HepG2 (cell line): Measurements from ENCODE around the gene MTA3. TPM values are rescaled to one million over a fixed set of nuclear protein-coding genes. Genes with fewer than 3 reads are reported as not detected.

Source experiments
- AKAP8 ChIP-seq: sonication (generic); formaldehyde crosslinking; IDR thresholded peaks from 2 replicates; pipeline ENCODE4 v1.5.1; 2020; ENCODE audit warnings: mild to moderate bottlenecking, missing genetic modification reagents
- ARID2 ChIP-seq: sonication (generic); formaldehyde crosslinking; IDR thresholded peaks from 2 replicates; pipeline ENCODE4 v1.8.1; 2022; ENCODE audit warnings: mild to moderate bottlenecking, missing genetic modification reagents, borderline replicate concordance
- DMAP1 ChIP-seq: IDR thresholded peaks from 2 replicates; pipeline ENCODE4 v1.6.1; 2016
- KAT8 ChIP-seq: IDR thresholded peaks from 2 replicates; pipeline ENCODE4 v1.6.1; 2016; ENCODE audit warnings: missing genetic modification reagents, missing compliant biosample characterization
- MEIS2 ChIP-seq: sonication (generic); formaldehyde crosslinking; IDR thresholded peaks from 2 replicates; pipeline ENCODE4 v1.9.0; 2021; ENCODE audit warnings: mild to moderate bottlenecking, missing genetic modification reagents
- PCBP1 ChIP-seq: fragments of 200-400 bp; formaldehyde crosslinking; IDR thresholded peaks from 2 replicates; pipeline ENCODE4 v1.6.1; 2017; ENCODE audit warnings: mild to moderate bottlenecking, low read depth, low read length, borderline replicate concordance
- POLR2A ChIP-seq, 2 experiments: IDR thresholded peaks; 2 replicates each; pipeline ENCODE4 v1.6.1; 2011; ENCODE audit warnings: low read depth in 2 of 2, low read length in 2 of 2, mild to moderate bottlenecking in 1 of 2, moderate library complexity in 1 of 2; ENCODE audit not compliant: insufficient read depth in 1 of 2
- RAD21 ChIP-seq: fragments of 450-650 bp; formaldehyde crosslinking; IDR thresholded peaks from 2 replicates; pipeline ENCODE4 v1.5.0; 2020; ENCODE audit warnings: mild to moderate bottlenecking
- RBM39 ChIP-seq: fragments of 200-400 bp; formaldehyde crosslinking; IDR thresholded peaks from one replicate; pipeline ENCODE4 v1.6.1; 2018; ENCODE audit warnings: antibody characterized with exemption, mild to moderate bottlenecking, low read depth, low read length; ENCODE audit not compliant: poor library complexity, severe bottlenecking
- SP140L ChIP-seq: sonication (generic); formaldehyde crosslinking; IDR thresholded peaks from 2 replicates; pipeline ENCODE4 v1.4.0; 2020; ENCODE audit warnings: missing genetic modification reagents, borderline replicate concordance
- SRSF1 ChIP-seq: fragments of 200-400 bp; formaldehyde crosslinking; optimal IDR thresholded peaks from 2 replicates; pipeline ENCODE3; 2017; ENCODE audit warnings: mild to moderate bottlenecking, low read depth, low read length, moderate library complexity
- SRY ChIP-seq: sonication (generic); formaldehyde crosslinking; IDR thresholded peaks from 2 replicates; pipeline ENCODE4 v1.8.0; 2022; ENCODE audit warnings: mild to moderate bottlenecking, missing genetic modification reagents
- XRCC5 ChIP-seq: fragments of 200-400 bp; formaldehyde crosslinking; optimal IDR thresholded peaks from 2 replicates; pipeline ENCODE3; 2017; ENCODE audit warnings: mild to moderate bottlenecking, low read length
- ZNF354B ChIP-seq: sonication (generic); formaldehyde crosslinking; IDR thresholded peaks from 2 replicates; pipeline ENCODE4 v1.8.0; 2022; ENCODE audit warnings: mild to moderate bottlenecking, missing genetic modification reagents
- ZNF407 ChIP-seq: sonication (generic); formaldehyde crosslinking; IDR thresholded peaks from one replicate; pipeline ENCODE4 v1.5.1; 2020; ENCODE audit warnings: mild to moderate bottlenecking, missing genetic modification reagents; ENCODE audit errors: not compliant biosample characterization
- ZNF746 ChIP-seq: sonication (generic); formaldehyde crosslinking; IDR thresholded peaks from 2 replicates; pipeline ENCODE4 v1.8.0; 2022; ENCODE audit warnings: mild to moderate bottlenecking, missing genetic modification reagents
- polyA plus RNA-seq, 8 experiments: library from polyadenylated mRNA; depleted of rRNA in 3 of 8; stranded (reverse) in 7 of 8; unstranded in 1 of 8; fragments of >200 nt; fragmentation: Illumina TruSeq in 4 of 8; extraction: Trizol in 4 of 8; gene quantifications; 2 replicates each; pipeline versions ENCODE4 v1.2.1 to v1.2.3, GENCODE V29; 2011 to 2016; ENCODE audit warnings: low read depth in 4 of 8, missing spikeins in 1 of 8, mixed read lengths in 1 of 8; ENCODE audit not compliant: insufficient read depth in 1 of 8
- total RNA-seq, 5 experiments: library from RNA; depleted of rRNA; stranded (reverse); fragments of >200 nt; fragmentation: Illumina TruSeq; extraction: Trizol; gene quantifications; 2 replicates each; pipeline ENCODE4 v1.2.3, GENCODE V29; 2016; ENCODE audit warnings: low read depth in 1 of 5
- TF ChIP-seq, protein P1 (sequence below): sonication (generic); formaldehyde crosslinking; IDR thresholded peaks from 2 replicates; pipeline ENCODE4 v1.4.0; 2020; ENCODE audit warnings: missing genetic modification reagents, mild to moderate bottlenecking, borderline replicate concordance
- TF ChIP-seq, protein P2 (sequence below): IDR thresholded peaks from 2 replicates; pipeline ENCODE4 v1.6.1; 2016; ENCODE audit warnings: mild to moderate bottlenecking, missing biosample characterization, missing genetic modification reagents

Gene MTA3
- total and polyA plus RNA-seq, 2 of the 13 experiments (the other 11 are each of a cell fraction or from before 2014, with no cell fraction given) = 48.8 to 77.8 TPM

GRCh38 chr2:42567806-42568400 lies 529 bp upstream of the MTA3 start (continued):
- peak; percentile 97 for TF ChIP-seq PCBP1
- TF ChIP-seq, protein P1, sequence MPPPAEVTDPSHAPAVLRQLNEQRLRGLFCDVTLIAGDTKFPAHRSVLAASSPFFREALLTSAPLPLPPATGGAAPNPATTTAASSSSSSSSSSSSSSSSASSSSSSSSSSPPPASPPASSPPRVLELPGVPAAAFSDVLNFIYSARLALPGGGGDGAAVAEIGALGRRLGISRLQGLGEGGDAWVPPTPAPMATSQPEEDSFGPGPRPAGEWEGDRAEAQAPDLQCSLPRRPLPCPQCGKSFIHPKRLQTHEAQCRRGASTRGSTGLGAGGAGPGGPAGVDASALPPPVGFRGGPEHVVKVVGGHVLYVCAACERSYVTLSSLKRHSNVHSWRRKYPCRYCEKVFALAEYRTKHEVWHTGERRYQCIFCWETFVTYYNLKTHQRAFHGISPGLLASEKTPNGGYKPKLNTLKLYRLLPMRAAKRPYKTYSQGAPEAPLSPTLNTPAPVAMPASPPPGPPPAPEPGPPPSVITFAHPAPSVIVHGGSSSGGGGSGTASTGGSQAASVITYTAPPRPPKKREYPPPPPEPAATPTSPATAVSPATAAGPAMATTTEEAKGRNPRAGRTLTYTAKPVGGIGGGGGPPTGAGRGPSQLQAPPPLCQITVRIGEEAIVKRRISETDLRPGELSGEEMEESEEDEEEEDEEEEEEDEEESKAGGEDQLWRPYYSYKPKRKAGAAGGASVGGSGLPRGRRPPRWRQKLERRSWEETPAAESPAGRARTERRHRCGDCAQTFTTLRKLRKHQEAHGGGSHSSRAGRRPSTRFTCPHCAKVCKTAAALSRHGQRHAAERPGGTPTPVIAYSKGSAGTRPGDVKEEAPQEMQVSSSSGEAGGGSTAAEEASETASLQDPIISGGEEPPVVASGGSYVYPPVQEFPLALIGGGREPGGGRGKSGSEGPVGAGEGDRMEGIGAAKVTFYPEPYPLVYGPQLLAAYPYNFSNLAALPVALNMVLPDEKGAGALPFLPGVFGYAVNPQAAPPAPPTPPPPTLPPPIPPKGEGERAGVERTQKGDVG (CRISPR knock-in tag) = peak; percentile 74; the same call in 1 of the 2 replicates
- TF ChIP-seq AKAP8 = 0 out of 2 replicates have a peak, but pooled peaks have one; percentile 17
- TF ChIP-seq RBM39 = peak; percentile 36
- 0 out of 2 replicates have a peak, but pooled peaks have one; percentile 16 for TF ChIP-seq KAT8 (CRISPR knock-in tag)
- peak; percentile 28 for TF ChIP-seq ZNF407 (CRISPR knock-in tag)
- TF ChIP-seq MEIS2 (CRISPR knock-in tag) = 0 out of 2 replicates have a peak, but pooled peaks have one; percentile 45
- TF ChIP-seq, protein P2, sequence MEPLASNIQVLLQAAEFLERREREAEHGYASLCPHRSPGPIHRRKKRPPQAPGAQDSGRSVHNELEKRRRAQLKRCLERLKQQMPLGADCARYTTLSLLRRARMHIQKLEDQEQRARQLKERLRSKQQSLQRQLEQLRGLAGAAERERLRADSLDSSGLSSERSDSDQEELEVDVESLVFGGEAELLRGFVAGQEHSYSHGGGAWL (CRISPR knock-in tag) = 0 out of 2 replicates have a peak, but pooled peaks have one; percentile 52
- peak; percentile 44; the same call in 1 of the 2 replicates for TF ChIP-seq DMAP1 (CRISPR knock-in tag)
- TF ChIP-seq ARID2 = peak; percentile 72; the same call in 1 of the 2 replicates
- TF ChIP-seq XRCC5 = peak; percentile 23
- peak; percentile 55 for TF ChIP-seq ZNF746 (CRISPR knock-in tag)
- peak; percentile 65; the same call in 1 of the 2 replicates for TF ChIP-seq SRY
- peak; percentile 18 for TF ChIP-seq SRSF1
- no peak for TF ChIP-seq SP140L
- TF ChIP-seq RAD21 (CRISPR knock-in tag) = 0 out of 2 replicates have a peak, but pooled peaks have one; percentile 23
- TF ChIP-seq ZNF354B (CRISPR knock-in tag) = no peak
- TF ChIP-seq POLR2A (IDR thresholded peaks at IDR 0.05; ENCODE audit: insufficient read depth in 1 of 2, low read depth in 2 of 2, low read length in 2 of 2) = peak in 1 of 2 experiments; percentile 27; a peak in 3 of 4 replicates
